B cell (primary cell): ENCODE data around the gene CORO1A. TPM values are rescaled to one million over a fixed set of nuclear protein-coding genes. Genes with fewer than 3 reads are reported as not detected.
"Not testable (repeated sequence)": the region's sequence is repeated elsewhere in the genome, so short reads cannot be mapped to it uniquely, and the experiment has no call there.

Source experiments
- ATAC-seq: fragments of 200-7000 bp; cut with Tn5 transposase; one replicate; pipeline ENCODE4 v1.10.0; 2021; ENCODE audit warnings: low read depth, mild to moderate bottlenecking, moderate number of reproducible peaks, moderate library complexity
- CTCF ChIA-PET: fragments of 350-600 bp; sonication (Branson Sonifier 250); formaldehyde crosslinking; loops from one replicate; lab custom pipeline; 2021; ENCODE audit warnings: antibody characterized with exemption, inconsistent platforms; lab: Charles Lee
- POLR2A ChIA-PET: fragments of 350-600 bp; sonication (Branson Sonifier 250); formaldehyde crosslinking; loops from one replicate; lab custom pipeline; 2021; ENCODE audit warnings: antibody characterized with exemption; lab: Charles Lee
- DNase-seq: peaks from one replicate; pipeline ENCODE4 v3.0.0; 2013
- H2AFZ ChIP-seq: 2 replicates; pipeline ENCODE4 v1.6.1; 2012; ENCODE audit warnings: mild to moderate bottlenecking, low read depth, low read length; ENCODE audit not compliant: insufficient read depth, poor library complexity, severe bottlenecking
- H3K27ac ChIP-seq, 2 donors: 1 replicate in 1 of 2; 2 replicates in 1 of 2; pipeline ENCODE4 v1.5.1; 2012 to 2013; ENCODE audit warnings: low read length in 2 of 2, mild to moderate bottlenecking in 2 of 2, moderate library complexity in 1 of 2
- H3K27me3 ChIP-seq, 4 experiments: fragments of 200-600 bp in 1 of 4; sonication (generic) in 1 of 4; replicated peaks in 1 of 4; 1 replicate in 2 of 4; 2 replicates in 2 of 4; pipeline versions ENCODE4 v1.6.1 to v1.7.0; 2013 to 2016; ENCODE audit warnings: low read length in 3 of 4, mild to moderate bottlenecking in 2 of 4, mixed read lengths in 1 of 4, moderate library complexity in 1 of 4; ENCODE audit not compliant: insufficient read depth in 4 of 4, control insufficient read depth in 3 of 4; ENCODE audit errors: control extremely low read depth in 1 of 4
- H3K36me3 ChIP-seq, 2 experiments: replicated peaks in 1 of 2; 1 replicate in 1 of 2; 2 replicates in 1 of 2; pipeline versions ENCODE4 v1.6.1 to v1.7.1; 2013; ENCODE audit warnings: low read length in 1 of 2; ENCODE audit not compliant: insufficient read depth in 2 of 2, control insufficient read depth in 1 of 2; ENCODE audit errors: control extremely low read depth in 1 of 2, extremely low read depth in 1 of 2
- H3K4me1 ChIP-seq, 2 donors: fragments of 200-600 bp in 1 of 2; sonication (generic) in 1 of 2; 1 replicate in 1 of 2; 2 replicates in 1 of 2; pipeline versions ENCODE4 v1.5.1 to v1.6.1; 2013 to 2017; ENCODE audit warnings: low read length in 2 of 2; ENCODE audit not compliant: control insufficient read depth in 2 of 2, insufficient read depth in 2 of 2
- H3K4me2 ChIP-seq: replicated peaks from 2 replicates; pipeline ENCODE3; 2012; ENCODE audit warnings: mild to moderate bottlenecking, low read depth, low read length; ENCODE audit not compliant: poor library complexity, severe bottlenecking
- H3K4me3 ChIP-seq, 5 experiments: fragments of 200-600 bp in 1 of 5; sonication (generic) in 1 of 5; 1 replicate in 3 of 5; 2 replicates in 2 of 5; pipeline versions ENCODE4 v1.5.1 to v1.7.0; 2011 to 2016; ENCODE audit warnings: low read length in 4 of 5, mild to moderate bottlenecking in 4 of 5, low read depth in 2 of 5, control low read depth in 1 of 5, moderate library complexity in 1 of 5; ENCODE audit not compliant: insufficient read depth in 1 of 5; ENCODE audit errors: control extremely low read depth in 1 of 5, extremely low read depth in 1 of 5
- H3K79me2 ChIP-seq: fragments of 200-600 bp; sonication (generic); one replicate; pipeline ENCODE4 v1.6.0; 2016; ENCODE audit warnings: low read length; ENCODE audit not compliant: control insufficient read depth, insufficient read depth
- H3K9ac ChIP-seq: fragments of 200-600 bp; sonication (generic); 2 replicates; pipeline ENCODE4 v1.6.1; 2017; ENCODE audit warnings: mild to moderate bottlenecking, low read length, moderate library complexity
- H3K9me3 ChIP-seq, 3 donors: one replicate each; pipeline versions ENCODE4 v1.6.1 to v1.7.1; 2013; ENCODE audit warnings: low read length in 2 of 3; ENCODE audit not compliant: control insufficient read depth in 2 of 3, insufficient read depth in 1 of 3; ENCODE audit errors: control extremely low read depth in 1 of 3
- H4K20me1 ChIP-seq: 2 replicates; pipeline ENCODE4 v1.6.0; 2012; ENCODE audit warnings: mild to moderate bottlenecking, low read length; ENCODE audit not compliant: insufficient read depth, control insufficient read depth, poor library complexity, severe bottlenecking
- H3K27ac Mint-ChIP-seq: one replicate; pipeline ENCODE4 v1.8.0; 2021; ENCODE audit warnings: mixed read lengths
- H3K27me3 Mint-ChIP-seq: one replicate; pipeline ENCODE4 v1.8.0; 2021; ENCODE audit warnings: mixed read lengths
- H3K4me1 Mint-ChIP-seq: one replicate; pipeline ENCODE4 v1.8.0; 2021; ENCODE audit warnings: mixed read lengths
- H3K4me3 Mint-ChIP-seq: one replicate; pipeline ENCODE4 v1.8.0; 2021; ENCODE audit warnings: mixed read lengths
- H3K9me3 Mint-ChIP-seq: one replicate; pipeline ENCODE4 v1.8.0; 2022; ENCODE audit warnings: mixed read lengths; ENCODE audit not compliant: insufficient read depth
- EZH2 ChIP-seq: IDR thresholded peaks from 2 replicates; pipeline ENCODE4 v1.6.1; 2012; ENCODE audit warnings: borderline replicate concordance, low read depth, mild to moderate bottlenecking, moderate library complexity, low read length; ENCODE audit not compliant: insufficient read depth, poor library complexity, severe bottlenecking
- WGBS: methylation state at CpG from one replicate; pipeline ENCODE4 v1.1.5; 2013; ENCODE audit warnings: missing lambda C conversion rate; ENCODE audit not compliant: insufficient coverage; 5-methylcytosine and 5-hydroxymethylcytosine counted together
- intact Hi-C: fragments of 100-400 bp; cut with micrococcal nuclease; formaldehyde crosslinking; loops from one replicate; pipeline ENCODE4 v1.10.0; 2022
- polyA plus RNA-seq: library from polyadenylated mRNA; depleted of rRNA; stranded (reverse); fragments of >200 nt; gene quantifications from 2 replicates; pipeline ENCODE4 v1.2.3, GENCODE V29; 2012
- total RNA-seq, 2 donors: library from RNA; stranded (reverse); fragments of 120-200 nt in 1 of 2; gene quantifications; 1 replicate in 1 of 2; 2 replicates in 1 of 2; pipeline versions ENCODE4 v1.2.3 to v1.2.4, GENCODE V29; 2013 to 2022
- TF ChIP-seq, protein P1 (sequence below): fragments of 200-600 bp; IDR thresholded peaks from one replicate; pipeline ENCODE4 v1.8.0; 2022; ENCODE audit warnings: antibody characterized with exemption, mild to moderate bottlenecking

CORO1A gene
- total and polyA plus RNA-seq, 2 donors (not counting 1 experiment from before 2014, with no cell fraction given), result 653 to 1,555 TPM

DNA sequence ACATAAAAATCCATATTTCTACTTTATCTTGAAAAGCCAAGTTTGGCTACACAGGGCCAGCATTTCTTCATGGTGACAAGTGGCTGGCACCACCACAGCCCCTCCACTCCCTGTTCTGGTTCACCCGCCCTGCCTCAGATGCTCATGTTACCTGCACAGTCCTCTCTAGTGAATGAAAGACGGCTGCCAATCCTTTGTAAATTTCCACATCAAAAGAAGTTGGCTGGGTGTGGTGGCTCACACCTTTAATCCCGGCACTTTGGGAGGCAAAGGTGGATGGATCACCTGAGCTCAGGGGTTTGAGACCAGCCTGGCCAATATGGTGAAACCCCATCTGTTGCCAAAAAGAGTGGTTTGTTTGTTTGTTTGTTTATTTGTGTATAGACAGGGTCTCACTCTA lies 19.9 kb upstream of the CORO1A start:
- Histone ChIP-seq H3K9me3 (no peaks in the 10 kb centered on the region), H3K27me3 (no peaks in the 10 kb centered on the region), H3K79me2 (no peaks in the 10 kb centered on the region), H3K27ac (no peak overlapping the region), H3K9ac (no peak overlapping the region), H4K20me1 (no peaks in the 10 kb centered on the region), H2AFZ (no peak overlapping the region), H3K4me1 (peaks cover 21 to 28% of the 10 kb centered on the region in 2 donors), H3K4me3 (no peak overlapping the region), H3K36me3 (no peaks in the 10 kb centered on the region), H3K4me2 (no peak overlapping the region)
- Mint-ChIP-seq H3K27ac (no peak overlapping the region), H3K9me3 (no peaks in the 10 kb centered on the region), H3K4me1 (peaks cover 25% of the 10 kb centered on the region), H3K4me3 (no peak overlapping the region), H3K27me3 (no peaks in the 10 kb centered on the region)
- ChIA-PET POLR2A (no interaction called here), CTCF (no interaction called here)
- ATAC-seq (no peak), DNase-seq (no peak)
- 100% methylated on average over 2 of the region's 3 CpGs for WGBS
- TF ChIP-seq, protein P1, sequence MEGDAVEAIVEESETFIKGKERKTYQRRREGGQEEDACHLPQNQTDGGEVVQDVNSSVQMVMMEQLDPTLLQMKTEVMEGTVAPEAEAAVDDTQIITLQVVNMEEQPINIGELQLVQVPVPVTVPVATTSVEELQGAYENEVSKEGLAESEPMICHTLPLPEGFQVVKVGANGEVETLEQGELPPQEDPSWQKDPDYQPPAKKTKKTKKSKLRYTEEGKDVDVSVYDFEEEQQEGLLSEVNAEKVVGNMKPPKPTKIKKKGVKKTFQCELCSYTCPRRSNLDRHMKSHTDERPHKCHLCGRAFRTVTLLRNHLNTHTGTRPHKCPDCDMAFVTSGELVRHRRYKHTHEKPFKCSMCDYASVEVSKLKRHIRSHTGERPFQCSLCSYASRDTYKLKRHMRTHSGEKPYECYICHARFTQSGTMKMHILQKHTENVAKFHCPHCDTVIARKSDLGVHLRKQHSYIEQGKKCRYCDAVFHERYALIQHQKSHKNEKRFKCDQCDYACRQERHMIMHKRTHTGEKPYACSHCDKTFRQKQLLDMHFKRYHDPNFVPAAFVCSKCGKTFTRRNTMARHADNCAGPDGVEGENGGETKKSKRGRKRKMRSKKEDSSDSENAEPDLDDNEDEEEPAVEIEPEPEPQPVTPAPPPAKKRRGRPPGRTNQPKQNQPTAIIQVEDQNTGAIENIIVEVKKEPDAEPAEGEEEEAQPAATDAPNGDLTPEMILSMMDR, result no peak
- no peak for TF ChIP-seq EZH2
- intact Hi-C loops, result no loop called here

DNA sequence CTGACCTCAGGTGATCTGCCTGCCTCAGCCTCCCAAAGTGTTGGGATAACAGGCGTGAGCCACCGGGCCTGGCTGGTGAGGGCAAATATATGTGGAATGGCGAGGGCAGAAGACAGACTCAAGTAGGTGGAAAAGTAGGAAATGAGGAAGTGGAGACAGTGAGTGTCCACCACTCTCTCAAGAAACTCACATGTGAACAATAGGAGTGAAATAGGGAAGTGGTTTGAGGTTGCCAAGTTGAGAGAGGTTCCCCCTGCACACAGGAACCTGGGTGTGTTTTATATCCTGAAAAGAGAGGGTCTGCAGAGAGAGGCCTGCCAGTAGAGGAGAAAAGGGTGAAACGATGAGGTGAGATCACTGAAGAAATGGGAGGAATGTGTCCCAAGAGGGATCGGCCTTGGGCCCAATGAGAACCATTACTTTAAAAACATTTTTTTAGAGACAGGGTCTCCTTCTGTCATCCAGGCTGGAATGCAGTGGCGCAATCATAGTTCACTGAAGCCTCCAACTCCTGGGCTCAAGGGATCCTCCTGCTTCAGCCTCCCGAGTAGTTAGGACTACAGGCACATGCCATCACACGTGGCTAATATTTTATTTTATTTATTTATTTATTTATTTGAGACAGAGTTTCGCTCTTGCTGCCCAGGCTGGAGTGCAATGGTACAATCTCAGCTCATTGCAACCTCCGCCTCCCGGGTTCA lies 17.1 kb upstream of the CORO1A start:
- no peaks in the 10 kb centered on the region for H3K79me2 ChIP-seq
- Mint-ChIP-seq H3K9me3 (no peaks in the 10 kb centered on the region), H3K4me1 (peaks cover 25% of the 10 kb centered on the region), H3K27ac (peak overlapping the region; percentile 94), H3K27me3 (no peaks in the 10 kb centered on the region), H3K4me3 (peak overlapping the region; percentile 70)
- ATAC-seq (peak; percentile 93), DNase-seq (peak; percentile 80)
- H2AFZ ChIP-seq, result no peak overlapping the region
- no peaks in the 10 kb centered on the region for H3K36me3 ChIP-seq
- peaks cover 21 to 28% of the 10 kb centered on the region in 2 donors for H3K4me1 ChIP-seq
- intact Hi-C loops, result loop anchor here (1.0 kb wide), 2 partner anchors 17 to 74 kb away; partner anchors contain the start of gene CORO1A
- no peak overlapping the region for H3K9ac ChIP-seq
- ChIA-PET POLR2A (interaction anchor here (0.7 kb wide), 1 partner anchor 18 kb away, joined by 7 read pairs; no protein-coding TSS in a partner anchor), CTCF (no interaction called here)
- peak overlapping the region in 4 of 5 experiments; percentile 0 to 47 (median 31) for H3K4me3 ChIP-seq
- H3K4me2 ChIP-seq, result peak overlapping the region; percentile 70
- H3K27ac ChIP-seq, result peak overlapping the region; percentile 18 to 41
- H3K27me3 ChIP-seq, result no peaks in the 10 kb centered on the region
- no peak for TF ChIP-seq EZH2
- TF ChIP-seq, protein P1, result no peak
- H3K9me3 ChIP-seq, result no peaks in the 10 kb centered on the region
- WGBS, result 100% methylated on average over 1 of the region's 11 CpGs
- H4K20me1 ChIP-seq, result no peaks in the 10 kb centered on the region

DNA sequence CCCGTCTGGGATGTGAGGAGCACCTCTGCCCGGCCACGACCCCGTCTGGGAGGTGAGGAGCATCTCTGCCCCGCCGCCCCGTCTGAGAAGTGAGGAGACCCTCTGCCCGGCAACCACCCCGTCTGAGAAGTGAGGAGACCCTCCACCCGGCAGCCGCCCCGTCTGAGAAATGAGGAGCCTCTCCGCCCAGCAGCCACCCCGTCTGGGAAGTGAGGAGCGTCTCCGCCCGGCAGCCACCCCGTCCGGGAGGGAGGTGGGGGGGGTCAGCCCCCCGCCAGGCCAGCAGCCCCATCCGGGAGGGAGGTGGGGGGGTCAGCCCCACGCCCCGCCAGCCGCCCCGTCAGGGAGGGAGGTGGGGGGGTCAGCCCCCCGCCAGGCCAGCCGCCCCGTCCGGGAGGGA lies 14.7 kb upstream of the CORO1A start:
- peaks cover 25% of the 10 kb centered on the region for H3K4me1 Mint-ChIP-seq
- ATAC-seq, H3K9me3 ChIP-seq, H3K79me2 ChIP-seq, H3K27me3 ChIP-seq, DNase-seq, H3K4me3 Mint-ChIP-seq, CTCF ChIA-PET, H3K9ac ChIP-seq, H3K27me3 Mint-ChIP-seq, H3K9me3 Mint-ChIP-seq, H3K27ac ChIP-seq, H3K4me3 ChIP-seq, H3K36me3 ChIP-seq, H4K20me1 ChIP-seq, POLR2A ChIA-PET, H3K27ac Mint-ChIP-seq, intact Hi-C loops, H2AFZ ChIP-seq, H3K4me2 ChIP-seq: not testable (repeated sequence)
- no CpG with 5 or more reads among the region's 29 CpGs for WGBS
- peaks cover 21 to 28% of the 10 kb centered on the region in 2 donors for H3K4me1 ChIP-seq
